Activated T-cell treated with anti-CD3 and anti-CD28 coated beads, Interleukin-2, amount 50 U/mL, for 72 hours (primary cell): ENCODE measurements around the gene ZFPM1. TPM values are rescaled to one million over a fixed set of nuclear protein-coding genes. Genes with fewer than 3 reads are reported as not detected.

ENCODE experiments used
- ATAC-seq, 2 donors: fragments of 150-1000 bp; cut with Tn5 transposase; replicated peaks in 1 of 2; 2 replicates each; pipeline ENCODE4 v1.10.0; 2021; ENCODE audit warnings: moderate library complexity in 2 of 2, mild to moderate bottlenecking in 1 of 2
- DNase-seq, 2 donors: peaks; one replicate each; pipeline ENCODE4 v3.0.0; 2021 to 2022; ENCODE audit warnings: mixed read lengths in 1 of 2
- H3K27ac Mint-ChIP-seq: one replicate; pipeline ENCODE4 v1.8.0; 2022; ENCODE audit warnings: mild to moderate bottlenecking, moderate library complexity, mixed read lengths
- H3K27me3 Mint-ChIP-seq: one replicate; pipeline ENCODE4 v1.8.0; 2022; ENCODE audit warnings: low read depth, mixed read lengths
- H3K36me3 Mint-ChIP-seq, 2 donors: one replicate each; pipeline ENCODE4 v1.8.0; 2022; ENCODE audit warnings: mixed read lengths in 2 of 2, mild to moderate bottlenecking in 1 of 2; ENCODE audit not compliant: insufficient read depth in 2 of 2
- H3K4me1 Mint-ChIP-seq: one replicate; pipeline ENCODE4 v1.8.0; 2022; ENCODE audit warnings: low read depth, mixed read lengths
- H3K4me3 Mint-ChIP-seq, 2 donors: one replicate each; pipeline ENCODE4 v1.8.0; 2022; ENCODE audit warnings: mild to moderate bottlenecking in 2 of 2, mixed read lengths in 2 of 2, moderate library complexity in 2 of 2
- H3K9me3 Mint-ChIP-seq, 2 donors: one replicate each; pipeline ENCODE4 v1.8.0; 2022; ENCODE audit warnings: mixed read lengths in 2 of 2
- total RNA-seq, 2 donors: library from RNA; stranded (reverse); gene quantifications; one replicate each; pipeline ENCODE4 v1.2.3, GENCODE V29; 2022

ZFPM1 gene
- total RNA-seq, 2 donors from 2014 or later: 12.2 to 13.8 TPM

DNA sequence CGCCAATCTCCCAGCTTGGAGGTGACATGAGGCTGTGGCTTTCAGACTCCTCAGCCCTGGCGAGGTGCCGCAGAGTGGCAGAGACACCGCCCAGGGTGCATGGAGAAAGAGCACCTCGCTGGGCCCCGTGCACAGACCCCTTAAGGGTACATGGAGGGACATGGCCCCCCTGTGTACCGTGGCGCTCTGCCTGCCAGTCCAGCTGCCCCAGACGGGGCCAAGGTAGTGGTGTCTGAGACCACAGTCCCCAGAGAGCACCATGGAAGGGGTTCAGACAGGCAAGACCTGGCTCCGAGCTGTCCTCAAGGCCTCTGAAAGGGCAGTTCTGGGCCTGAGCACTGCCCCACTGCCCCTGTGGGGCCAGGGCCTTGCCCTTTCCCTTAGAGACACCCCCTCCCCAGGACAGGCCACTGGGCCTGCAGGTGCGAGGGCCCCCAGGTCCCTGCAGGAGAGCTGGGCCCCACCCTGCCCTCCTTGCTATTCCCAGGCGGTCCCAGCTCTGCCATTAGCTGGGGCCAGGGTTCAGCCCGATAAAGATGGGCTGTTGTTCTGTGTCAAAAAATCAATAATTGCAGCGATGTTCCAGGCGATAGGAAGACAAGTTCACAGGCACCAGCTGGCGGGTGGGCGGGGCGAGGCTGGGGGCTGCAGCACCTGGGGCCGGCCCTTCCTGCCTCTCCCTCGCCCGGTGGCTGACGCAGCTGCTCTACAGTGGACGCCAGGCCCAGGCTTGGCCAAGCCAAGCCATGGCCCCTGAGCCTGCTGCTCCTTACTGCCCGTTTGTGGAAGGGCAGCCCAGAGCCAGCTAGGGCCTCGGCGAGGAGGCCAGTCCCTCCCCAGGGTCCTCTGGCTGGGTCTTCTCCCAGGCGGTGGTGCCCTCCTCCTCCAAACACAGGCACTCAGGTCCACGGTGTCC lies 51.7 kb downstream of the ZFPM1 start:
- no peaks in the 10 kb centered on the region for H3K4me1 Mint-ChIP-seq
- no peaks in the 10 kb centered on the region for H3K9me3 Mint-ChIP-seq
- H3K36me3 Mint-ChIP-seq: no peaks in the 10 kb centered on the region
- no peak overlapping the region for H3K27ac Mint-ChIP-seq
- no peak for DNase-seq
- H3K27me3 Mint-ChIP-seq: no peaks in the 10 kb centered on the region
- no peak for ATAC-seq
- H3K4me3 Mint-ChIP-seq: no peak overlapping the region

DNA sequence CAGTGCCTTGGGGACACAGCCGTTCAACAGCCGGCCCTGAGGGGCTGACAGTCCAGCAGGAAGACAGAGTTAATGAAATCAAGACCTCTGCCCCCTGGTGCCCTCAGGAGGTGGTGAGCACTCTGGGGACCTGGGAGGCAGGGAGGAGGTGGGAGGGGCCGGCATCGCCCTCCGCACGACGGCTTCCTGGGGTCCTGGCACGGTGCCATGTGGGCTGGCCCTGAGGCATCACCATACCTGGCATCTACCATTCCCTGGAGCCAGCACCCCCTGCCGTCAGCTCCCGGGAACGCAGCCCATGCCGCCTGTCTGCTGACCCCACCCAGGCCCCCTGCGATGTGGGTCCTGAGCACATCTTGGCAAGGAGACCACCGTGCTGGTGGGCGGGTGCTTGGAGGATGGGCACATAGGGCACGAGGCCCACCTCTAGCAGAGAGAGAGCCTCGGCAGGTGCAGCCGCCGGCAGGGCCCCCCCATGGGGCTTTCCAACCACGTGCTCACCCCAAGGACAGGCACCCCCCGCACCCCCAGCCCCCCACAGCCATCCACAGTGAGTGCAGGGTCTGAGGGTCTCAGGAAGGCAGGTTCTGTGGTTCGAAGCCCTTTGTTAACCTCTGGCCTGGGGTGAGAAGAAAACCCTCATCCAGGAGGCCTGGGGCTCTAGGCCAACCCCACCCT lies 52.5 kb downstream of the ZFPM1 start:
- no peak overlapping the region for H3K27ac Mint-ChIP-seq
- no peaks in the 10 kb centered on the region for H3K4me1 Mint-ChIP-seq
- peak; percentile 50 to 67 for ATAC-seq
- H3K27me3 Mint-ChIP-seq: no peaks in the 10 kb centered on the region
- peak; percentile 53 to 74 for DNase-seq
- no peak overlapping the region for H3K4me3 Mint-ChIP-seq
- no peaks in the 10 kb centered on the region for H3K36me3 Mint-ChIP-seq
- no peaks in the 10 kb centered on the region for H3K9me3 Mint-ChIP-seq

DNA sequence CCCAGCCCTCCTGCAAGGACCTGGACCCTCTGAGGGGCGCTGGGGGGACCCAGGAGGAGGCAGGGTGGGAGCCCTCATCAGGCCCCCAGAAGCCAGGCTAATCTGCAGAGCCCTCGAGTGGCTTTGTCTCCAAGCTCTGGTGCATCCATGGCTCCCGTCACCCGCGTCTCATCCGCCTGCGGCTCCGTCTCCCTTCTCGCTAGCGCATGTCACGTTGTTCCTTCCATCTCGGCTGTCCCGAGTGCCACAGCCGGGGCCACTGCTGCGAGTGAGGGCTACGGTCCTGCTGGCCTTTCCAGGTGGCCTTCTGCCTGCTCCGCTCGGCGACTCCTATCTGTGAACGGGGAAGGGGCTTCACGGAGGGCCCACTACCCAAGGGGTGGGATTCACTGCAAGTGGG lies 53.6 kb downstream of the ZFPM1 start:
- Mint-ChIP-seq H3K4me1 (no peaks in the 10 kb centered on the region), H3K4me3 (no peak overlapping the region), H3K27ac (no peak overlapping the region), H3K36me3 (no peaks in the 10 kb centered on the region), H3K9me3 (no peaks in the 10 kb centered on the region), H3K27me3 (no peaks in the 10 kb centered on the region)
- no peak for ATAC-seq
- no peak for DNase-seq

DNA sequence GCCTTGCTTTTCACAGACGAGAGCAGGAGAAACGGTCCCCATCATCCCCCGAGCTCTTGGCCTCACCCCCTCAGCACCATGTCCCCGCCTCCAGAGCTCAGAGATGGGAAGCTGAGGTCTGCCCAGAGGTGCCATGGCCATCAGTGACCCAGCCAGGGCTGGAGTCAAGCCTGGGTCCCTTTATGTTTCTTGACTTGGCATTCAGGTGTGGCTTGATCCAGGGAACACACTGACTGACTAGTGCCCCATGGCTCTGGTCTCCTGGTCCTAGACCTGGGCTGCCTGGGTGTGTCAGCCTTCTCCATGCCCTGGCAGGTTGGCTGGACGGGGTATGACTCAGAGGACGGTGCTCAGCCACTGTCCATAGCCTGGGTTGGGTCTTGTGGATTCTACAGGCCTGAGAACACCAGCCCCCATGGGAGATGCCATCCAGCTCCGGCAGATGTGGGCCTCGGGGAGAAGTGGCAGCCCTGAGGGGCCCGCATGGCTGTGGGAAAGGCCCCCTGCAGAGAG lies 54.2 kb downstream of the ZFPM1 start:
- no peaks in the 10 kb centered on the region for H3K4me1 Mint-ChIP-seq
- no peak overlapping the region for H3K4me3 Mint-ChIP-seq
- no peaks in the 10 kb centered on the region for H3K36me3 Mint-ChIP-seq
- H3K27me3 Mint-ChIP-seq: no peaks in the 10 kb centered on the region
- DNase-seq (no peak), ATAC-seq (no peak)
- no peak overlapping the region for H3K27ac Mint-ChIP-seq
- H3K9me3 Mint-ChIP-seq: no peaks in the 10 kb centered on the region

DNA sequence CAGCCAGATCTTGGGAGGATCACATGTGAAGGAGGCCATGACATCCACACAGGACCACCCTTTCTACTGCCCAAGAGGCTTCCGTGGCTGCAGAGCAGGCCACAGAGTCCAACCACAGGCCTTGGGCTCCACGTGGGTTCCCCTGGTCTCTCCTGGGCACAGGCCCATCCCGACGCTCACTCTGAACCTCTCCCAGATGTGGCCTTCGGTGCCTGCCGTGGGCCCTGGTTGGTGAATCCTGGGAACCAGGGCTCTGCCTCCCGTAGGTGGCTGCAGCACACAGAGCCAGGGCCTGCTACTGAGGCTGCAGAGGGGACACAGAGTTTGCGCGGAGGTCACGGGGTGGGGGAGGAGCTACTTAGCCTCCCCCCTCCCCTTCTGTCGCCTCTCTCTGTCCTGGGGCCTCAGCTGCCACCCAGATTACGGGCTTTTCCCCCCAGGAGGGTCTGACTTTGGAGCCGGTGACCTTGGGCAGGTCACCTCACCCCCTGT lies 55.3 kb downstream of the ZFPM1 start:
- Mint-ChIP-seq H3K4me1 (no peaks in the 10 kb centered on the region), H3K4me3 (no peak overlapping the region), H3K9me3 (no peaks in the 10 kb centered on the region), H3K27ac (no peak overlapping the region), H3K27me3 (no peaks in the 10 kb centered on the region), H3K36me3 (no peaks in the 10 kb centered on the region)
- ATAC-seq (no peak), DNase-seq (no peak)

DNA sequence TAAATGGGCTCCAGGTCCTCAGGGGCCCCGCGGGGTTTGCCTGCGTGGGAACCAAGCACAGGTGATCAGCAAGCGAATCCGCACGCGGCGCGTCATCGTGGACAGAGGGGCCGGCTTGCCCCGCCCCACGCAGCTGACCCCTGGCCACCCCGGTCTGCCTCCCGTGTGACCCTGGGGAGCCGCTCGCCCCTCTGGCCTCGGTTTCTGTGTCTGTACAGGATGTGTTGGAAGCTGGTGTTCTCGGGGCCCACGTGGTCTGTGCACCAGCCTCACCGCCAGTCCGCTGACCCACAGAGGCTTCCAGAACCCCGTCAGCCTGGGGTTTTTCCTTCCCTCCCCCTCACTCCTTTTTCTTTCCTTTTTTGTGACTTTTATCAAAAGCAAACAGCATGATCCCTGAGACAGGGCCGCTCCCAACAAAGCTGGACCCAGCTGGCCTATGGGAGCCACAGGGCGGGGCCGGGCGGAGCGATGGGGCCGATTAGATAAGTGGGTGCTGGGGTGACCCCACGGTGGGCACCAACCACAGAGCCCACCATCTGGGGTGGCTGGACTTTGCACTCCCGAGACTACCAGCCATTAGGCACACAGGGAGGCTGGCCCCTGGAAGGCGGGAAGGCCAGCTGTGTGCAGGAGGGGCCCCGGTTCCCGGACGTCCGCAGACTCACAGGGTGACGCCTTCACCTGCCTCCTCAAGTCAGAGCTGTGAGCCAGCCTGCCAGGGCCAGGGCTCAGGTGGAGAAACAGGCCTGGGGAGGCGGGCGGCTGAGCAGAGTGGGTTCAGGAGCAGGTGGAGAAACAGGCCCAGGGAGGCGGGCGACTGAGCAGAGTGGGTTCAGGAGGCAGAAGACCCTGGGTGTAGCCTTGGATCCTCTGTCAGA lies 56.0 kb downstream of the ZFPM1 start:
- Mint-ChIP-seq H3K9me3 (no peaks in the 10 kb centered on the region), H3K4me1 (no peaks in the 10 kb centered on the region), H3K4me3 (no peak overlapping the region), H3K27ac (no peak overlapping the region), H3K27me3 (no peaks in the 10 kb centered on the region), H3K36me3 (no peaks in the 10 kb centered on the region)
- ATAC-seq (no peak), DNase-seq (no peak)

DNA sequence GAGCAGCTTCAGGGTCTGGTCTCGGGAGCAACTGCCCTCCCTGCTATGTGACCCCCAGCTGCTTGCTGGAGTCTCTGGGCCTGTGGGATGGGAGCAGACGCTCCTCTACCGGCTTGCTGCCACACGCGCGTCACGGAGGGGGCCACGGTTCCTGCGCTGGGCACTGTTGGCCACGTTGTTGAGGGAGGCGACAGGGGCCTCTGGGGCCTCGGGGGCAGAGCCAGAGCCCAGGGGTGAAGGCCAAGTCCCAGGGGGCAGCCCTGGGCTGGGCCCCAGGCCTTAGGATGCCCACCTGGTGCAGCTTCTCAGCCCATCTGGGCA lies 56.6 kb downstream of the ZFPM1 start:
- Mint-ChIP-seq H3K27me3 (no peaks in the 10 kb centered on the region), H3K4me3 (no peak overlapping the region), H3K36me3 (no peaks in the 10 kb centered on the region), H3K4me1 (no peaks in the 10 kb centered on the region), H3K9me3 (no peaks in the 10 kb centered on the region), H3K27ac (no peak overlapping the region)
- DNase-seq: no peak
- no peak for ATAC-seq

DNA sequence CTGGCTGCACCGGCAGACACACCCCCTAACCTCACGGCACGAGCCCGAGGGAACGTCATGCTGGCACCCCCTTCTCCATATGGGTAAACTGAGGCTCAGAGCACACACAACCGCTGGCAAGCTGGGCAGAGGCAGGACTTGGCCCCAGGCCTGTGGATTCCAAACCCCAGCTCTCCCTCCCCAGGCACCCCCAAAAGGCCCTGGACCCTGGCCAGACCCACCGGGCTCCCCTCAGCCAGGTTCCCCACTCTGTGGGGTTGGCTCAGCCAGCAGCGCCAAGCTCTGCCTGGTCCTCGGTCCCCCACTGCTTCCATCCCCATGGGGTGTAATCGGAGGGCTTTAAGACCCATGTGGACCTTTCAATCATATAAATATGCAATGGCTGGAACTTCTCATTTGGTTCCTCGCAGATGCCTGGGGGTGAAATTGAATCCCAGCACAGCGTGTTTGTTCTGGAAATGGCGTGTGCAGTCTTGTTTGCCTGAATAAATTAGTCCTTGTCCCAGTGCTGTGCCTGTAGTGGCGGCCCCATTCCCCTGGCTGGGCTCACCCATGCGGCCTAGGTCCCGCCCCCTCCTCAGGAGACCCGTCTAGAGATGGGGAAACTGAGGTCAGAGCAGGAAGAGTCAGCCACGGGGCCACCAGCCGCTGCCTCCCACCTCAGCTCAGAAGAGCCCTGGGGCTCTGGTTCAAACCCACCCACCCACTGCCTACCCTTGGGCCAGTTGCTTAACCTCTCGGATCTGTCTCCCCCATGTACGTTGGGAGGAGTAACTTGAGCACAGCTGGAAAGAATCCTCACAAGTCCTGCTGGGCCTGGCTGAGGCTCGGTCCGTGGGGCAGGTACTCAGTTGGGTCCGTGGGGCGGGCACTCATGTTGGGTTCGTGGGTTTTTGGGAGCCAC lies 57.3 kb downstream of the ZFPM1 start:
- Mint-ChIP-seq H3K4me1 (no peaks in the 10 kb centered on the region), H3K4me3 (no peak overlapping the region), H3K36me3 (no peaks in the 10 kb centered on the region), H3K27me3 (no peaks in the 10 kb centered on the region), H3K27ac (no peak overlapping the region), H3K9me3 (no peaks in the 10 kb centered on the region)
- ATAC-seq (no peak), DNase-seq (no peak)

DNA sequence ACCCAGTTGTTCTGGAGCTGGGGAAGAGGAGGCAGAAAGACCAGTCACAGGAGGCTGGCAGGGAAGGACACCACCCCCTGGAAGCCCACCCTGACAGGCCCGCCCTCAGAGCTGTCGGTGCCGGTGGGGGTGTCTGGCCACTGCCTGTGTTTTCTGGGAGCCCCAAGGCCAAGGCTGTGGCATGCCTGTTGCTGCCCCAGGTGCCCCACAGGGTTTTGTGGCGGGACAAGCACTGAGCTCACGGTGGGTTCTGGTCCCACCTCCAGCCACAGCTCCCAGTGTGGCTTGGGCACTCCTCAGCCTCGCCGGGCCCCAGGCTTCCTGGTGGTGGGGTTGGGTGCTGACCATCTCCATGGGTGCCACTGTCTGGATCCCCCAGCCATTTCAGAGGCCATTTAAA lies 58.0 kb downstream of the ZFPM1 start:
- H3K36me3 Mint-ChIP-seq: no peaks in the 10 kb centered on the region
- H3K27ac Mint-ChIP-seq: no peak overlapping the region
- H3K9me3 Mint-ChIP-seq: no peaks in the 10 kb centered on the region
- H3K4me1 Mint-ChIP-seq: no peaks in the 10 kb centered on the region
- no peak for ATAC-seq
- H3K27me3 Mint-ChIP-seq: no peaks in the 10 kb centered on the region
- no peak overlapping the region for H3K4me3 Mint-ChIP-seq
- DNase-seq: no peak

DNA sequence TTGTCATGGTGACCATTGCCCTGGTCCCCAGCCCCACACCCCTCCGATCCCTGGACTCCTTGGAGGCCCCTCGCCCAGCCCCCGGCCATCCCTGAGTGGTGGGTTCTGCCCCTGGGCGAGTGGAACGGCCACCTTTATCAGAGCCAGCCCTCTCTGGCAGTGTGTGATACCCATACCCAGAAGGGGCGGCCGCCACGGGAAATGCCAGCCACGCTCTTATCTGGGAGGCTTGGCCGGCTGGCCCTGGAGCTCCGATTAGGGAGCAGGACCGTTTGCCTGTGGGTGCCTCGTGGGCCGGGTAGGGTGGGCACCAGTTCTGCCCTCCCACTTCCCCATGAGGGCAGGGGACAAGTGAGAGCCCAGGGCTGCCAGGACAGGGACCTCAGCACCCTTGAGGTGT lies 58.8 kb downstream of the ZFPM1 start:
- no peaks in the 10 kb centered on the region for H3K36me3 Mint-ChIP-seq
- H3K4me3 Mint-ChIP-seq: no peak overlapping the region
- no peaks in the 10 kb centered on the region for H3K9me3 Mint-ChIP-seq
- H3K27ac Mint-ChIP-seq: no peak overlapping the region
- no peaks in the 10 kb centered on the region for H3K4me1 Mint-ChIP-seq
- ATAC-seq (no peak), DNase-seq (no peak)
- no peaks in the 10 kb centered on the region for H3K27me3 Mint-ChIP-seq

DNA sequence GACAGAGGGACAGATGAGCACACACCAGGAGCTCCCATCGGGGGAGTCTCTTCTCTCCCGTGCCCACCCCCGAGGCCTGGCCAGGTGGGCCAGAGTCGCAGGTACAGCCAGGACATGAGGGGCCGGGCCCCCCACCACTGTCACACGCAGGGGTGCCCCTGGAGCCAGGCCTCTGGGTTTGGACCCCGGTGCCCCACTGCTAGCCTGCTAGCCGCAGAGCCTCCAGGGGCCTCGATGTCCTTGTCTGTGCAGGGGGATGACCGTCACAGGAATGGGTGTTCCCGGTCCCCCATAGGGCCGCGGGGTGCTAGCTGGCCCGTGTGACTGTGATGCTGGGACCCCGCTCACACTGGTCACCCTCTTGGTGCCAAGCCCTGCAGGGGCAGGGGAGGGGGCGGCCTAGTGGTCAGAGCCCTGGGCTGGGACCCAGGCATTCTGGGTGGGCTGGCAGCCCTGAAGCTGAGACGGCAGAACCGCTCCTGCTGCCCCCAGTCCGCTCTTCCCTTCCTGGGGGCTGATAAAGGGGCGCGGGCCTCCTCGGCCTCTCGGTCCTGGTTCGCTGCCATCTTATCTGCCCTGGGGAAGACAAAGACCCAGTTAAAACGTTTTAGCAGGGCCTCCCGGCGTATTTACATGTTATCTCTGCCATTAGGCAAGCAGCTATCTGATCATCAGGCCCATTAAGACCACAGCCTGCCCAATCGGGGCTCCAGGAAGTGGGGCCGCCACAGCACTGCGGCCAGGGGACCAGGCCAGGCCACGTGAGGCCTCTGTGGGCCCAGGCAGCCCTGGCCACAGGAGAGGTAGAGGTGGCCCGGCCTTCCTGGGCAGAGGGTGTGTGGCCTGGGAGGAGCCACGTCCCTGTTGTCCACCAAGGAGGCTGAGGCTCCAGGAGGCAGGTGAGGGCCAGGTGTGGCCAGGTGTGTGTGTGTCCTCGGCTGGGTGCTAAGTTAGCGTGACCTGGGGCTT lies 59.9 kb downstream of the ZFPM1 start:
- no peak for DNase-seq
- no peak overlapping the region for H3K27ac Mint-ChIP-seq
- no peak overlapping the region for H3K4me3 Mint-ChIP-seq
- H3K27me3 Mint-ChIP-seq: no peaks in the 10 kb centered on the region
- no peaks in the 10 kb centered on the region for H3K4me1 Mint-ChIP-seq
- ATAC-seq: no peak
- H3K9me3 Mint-ChIP-seq: peaks cover 0 to 2% of the 10 kb centered on the region in 2 donors
- no peaks in the 10 kb centered on the region for H3K36me3 Mint-ChIP-seq
